Upper lobe of left lung (tissue), 4 donors: ENCODE results near the gene EFCC1.

Experiments
- CTCF ChIP-seq, 6 experiments: fragments of 450-650 bp in 4 of 6; fragments of 200-600 bp in 2 of 6; sonication (generic) in 2 of 6; IDR thresholded peaks; one replicate each; pipeline ENCODE4 v1.5.1; 2016 to 2019; ENCODE audit warnings: antibody characterized with exemption in 6 of 6
- EP300 ChIP-seq, 4 donors: sonication (generic); formaldehyde crosslinking; IDR thresholded peaks; one replicate each; pipeline ENCODE4 v1.5.1; 2017; ENCODE audit warnings: antibody characterized with exemption in 4 of 4, control low read depth in 2 of 4
- POLR2A ChIP-seq, 4 donors: fragments of 450-650 bp; IDR thresholded peaks; one replicate each; pipeline ENCODE4 v1.5.1; 2016 to 2017; ENCODE audit warnings: antibody characterized with exemption in 4 of 4, mild to moderate bottlenecking in 2 of 4
- POLR2AphosphoS5 ChIP-seq, 2 donors: sonication (generic); formaldehyde crosslinking; IDR thresholded peaks; one replicate each; pipeline ENCODE4 v1.5.1; 2017; ENCODE audit warnings: antibody characterized with exemption in 2 of 2

DNA sequence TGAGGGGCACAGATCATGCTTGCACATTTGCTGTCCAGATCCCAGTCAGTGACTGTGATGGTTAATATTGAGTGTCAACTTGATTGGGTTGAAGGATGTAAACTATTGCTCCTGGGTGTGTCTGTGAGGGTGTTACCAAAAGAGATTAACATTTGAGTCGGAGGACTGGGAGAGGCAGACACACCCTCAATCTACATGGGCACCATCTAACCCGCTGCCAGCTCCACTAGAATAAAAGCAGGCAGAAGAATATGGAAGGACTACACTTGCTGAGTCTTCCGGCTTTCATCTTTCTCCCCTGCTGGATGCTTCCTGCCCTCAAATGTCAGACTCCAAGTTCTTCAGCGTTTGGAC, 64.6 kb downstream of the EFCC1 start:
- no peak for TF ChIP-seq CTCF (IDR thresholded peaks at IDR 0.05)
- no peak for TF ChIP-seq POLR2A (IDR thresholded peaks at IDR 0.05)
- TF ChIP-seq POLR2AphosphoS5 (IDR thresholded peaks at IDR 0.05) = no peak
- TF ChIP-seq EP300 (IDR thresholded peaks at IDR 0.05) = no peak
